ENCODE measurements around the gene GJA3.
"Not testable (repeated sequence)": the region's sequence is repeated elsewhere in the genome, so short reads cannot be mapped to it uniquely, and the experiment has no call there.

GJA3 gene

DNA sequence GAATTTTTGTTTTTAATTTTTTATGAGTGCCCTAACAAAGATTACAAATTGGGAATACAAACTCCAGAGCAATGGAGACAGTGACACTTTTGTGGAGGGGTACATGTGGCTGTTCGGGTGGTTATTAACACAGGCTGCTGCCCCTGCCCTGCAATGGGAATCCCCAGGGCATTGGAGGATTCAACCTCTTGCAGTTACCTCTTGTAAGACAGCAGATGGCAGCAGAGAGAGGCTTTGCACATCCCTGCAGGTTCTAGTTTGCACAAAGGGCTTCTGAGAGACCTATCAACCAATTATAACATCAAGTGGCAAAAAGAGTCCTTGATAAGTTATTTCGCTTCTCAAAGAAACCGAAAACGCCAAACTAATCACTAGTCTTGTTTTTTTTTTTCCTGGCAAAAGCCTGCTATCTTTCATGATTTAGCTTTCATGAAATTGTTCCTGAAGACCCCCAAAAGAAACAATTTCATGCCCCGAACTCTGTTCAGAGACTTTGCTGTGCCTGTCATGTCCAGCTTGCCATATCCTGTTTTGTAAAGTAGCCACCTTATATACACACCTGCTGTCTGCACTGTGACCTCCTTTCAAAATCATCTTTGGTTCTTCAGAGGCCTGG lies 21.5 kb upstream of the GJA3 start:
- peak in 1 of 2 donors; percentile 46 for DNase-seq (ENCODE audit: low read depth in 2 of 2)

- no peak for DNase-seq (ENCODE audit: low read depth in 2 of 2)
These were observed 20.3 kb upstream of the GJA3 start for GRCh38 chr13:20181188-20181587.

- no peak for DNase-seq (ENCODE audit: low read depth in 2 of 2)
These were observed 17.3 kb upstream of the GJA3 start for GRCh38 chr13:20178156-20178555.

GRCh38 chr13:20177049-20177831 lies 16.4 kb upstream of the GJA3 start:
- DNase-seq (ENCODE audit: low read depth in 2 of 2), result no peak

DNA sequence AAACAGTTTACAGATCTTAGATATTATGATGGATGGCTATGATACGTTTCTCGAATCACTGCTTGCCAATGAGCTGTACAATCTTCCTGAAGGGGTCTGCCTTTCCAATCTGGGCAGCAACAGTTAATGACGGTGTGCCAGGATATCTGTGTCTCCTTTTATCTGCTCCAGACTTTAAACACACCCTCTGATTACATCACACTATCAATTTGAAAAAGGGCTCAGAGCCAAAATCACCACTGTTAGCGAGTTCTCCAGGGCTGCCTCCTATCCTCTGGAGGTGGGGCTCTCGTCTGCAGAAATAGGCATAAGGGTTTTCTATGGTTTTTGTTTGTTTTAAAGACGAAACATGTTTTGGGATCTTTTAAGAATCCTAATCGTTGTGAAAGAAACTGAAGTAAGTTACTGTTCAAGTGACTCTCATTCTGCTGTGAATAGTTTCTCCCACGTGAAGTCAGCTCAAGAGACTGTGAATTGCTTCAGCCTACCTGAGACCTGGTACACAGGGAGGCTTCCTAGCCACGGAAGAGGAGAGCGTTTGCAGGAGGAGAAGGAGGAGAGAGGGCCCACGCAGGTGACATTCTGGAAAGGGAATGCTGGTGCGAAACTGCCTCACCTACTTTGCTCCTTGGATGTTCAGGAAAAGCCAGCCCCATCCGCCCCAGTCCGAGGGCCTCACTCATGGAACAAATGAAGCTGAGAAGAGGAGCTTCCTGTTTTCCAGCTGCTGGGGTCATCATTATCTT lies 15.2 kb upstream of the GJA3 start:
- DNase-seq (ENCODE audit: low read depth in 2 of 2), result no peak

GRCh38 chr13:20175406-20175794 lies 14.5 kb upstream of the GJA3 start:
- DNase-seq (ENCODE audit: low read depth in 2 of 2), result no peak

DNA sequence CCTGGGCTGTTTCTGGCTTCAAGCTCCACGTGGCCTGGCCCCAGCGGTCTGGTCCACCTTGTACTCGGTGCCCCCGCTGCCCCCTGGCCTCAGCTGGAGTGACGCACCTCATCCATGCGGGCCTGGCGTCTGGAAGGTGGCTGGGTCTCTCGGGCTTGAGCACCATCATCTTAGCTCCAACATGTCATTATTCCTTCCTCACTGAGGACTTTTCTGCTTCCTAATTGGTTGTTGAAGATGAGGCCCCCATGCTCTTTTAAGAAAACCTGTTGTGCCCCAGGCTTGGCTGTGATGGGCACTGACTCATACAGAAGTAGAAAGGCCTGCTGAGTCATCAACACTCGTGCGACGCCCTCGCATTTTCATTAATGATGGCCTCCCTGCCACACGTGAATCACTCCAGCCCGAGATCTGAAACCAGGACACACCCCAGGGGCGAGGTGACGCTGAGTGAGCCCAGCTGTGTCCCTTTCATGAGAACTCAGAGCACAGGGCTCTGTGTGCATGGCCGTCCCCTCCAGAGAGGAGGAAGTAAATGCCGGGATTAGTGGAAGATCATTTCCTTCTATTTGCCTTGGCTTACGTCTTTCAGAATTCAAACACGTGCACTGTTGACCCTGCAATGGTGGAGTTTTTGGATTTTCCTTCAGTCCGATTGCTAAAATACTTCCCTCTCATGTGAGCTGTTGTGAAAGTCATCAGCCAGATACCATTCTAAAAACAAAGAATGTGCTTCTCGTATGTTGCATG lies 14.0 kb upstream of the GJA3 start:
- peak; percentile 58 to 61 for DNase-seq (ENCODE audit: low read depth in 2 of 2)

DNA sequence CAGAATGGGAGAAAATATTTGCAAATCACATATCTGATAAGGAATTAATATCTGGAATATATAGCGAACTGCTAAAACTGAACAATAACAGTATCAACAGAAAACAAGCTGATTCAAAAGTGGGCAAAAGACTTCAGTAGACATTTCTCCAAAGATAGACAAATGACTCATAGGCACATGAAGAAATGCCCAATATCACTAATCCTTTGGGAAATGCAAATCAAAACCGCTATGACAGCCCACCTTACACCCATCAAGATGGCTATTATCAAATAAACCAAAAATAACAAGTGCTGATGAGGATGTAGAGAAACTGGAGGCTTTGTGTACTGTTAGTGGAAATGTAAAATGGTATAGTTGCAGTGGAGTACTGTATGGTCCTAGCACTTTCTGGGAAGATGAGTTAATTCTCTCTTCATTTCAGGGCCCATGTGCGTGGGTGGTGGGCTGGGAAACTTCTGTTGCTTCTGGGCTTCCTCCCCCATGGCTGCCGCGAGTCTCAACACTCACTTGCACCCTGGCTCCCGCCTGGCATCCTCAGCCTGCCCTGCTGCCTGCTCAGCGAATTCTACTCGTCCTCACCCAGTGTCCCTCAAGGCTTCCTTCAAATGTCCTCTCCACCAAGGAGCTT lies 12.4 kb upstream of the GJA3 start:
- no peak for DNase-seq (ENCODE audit: low read depth in 2 of 2)

DNA sequence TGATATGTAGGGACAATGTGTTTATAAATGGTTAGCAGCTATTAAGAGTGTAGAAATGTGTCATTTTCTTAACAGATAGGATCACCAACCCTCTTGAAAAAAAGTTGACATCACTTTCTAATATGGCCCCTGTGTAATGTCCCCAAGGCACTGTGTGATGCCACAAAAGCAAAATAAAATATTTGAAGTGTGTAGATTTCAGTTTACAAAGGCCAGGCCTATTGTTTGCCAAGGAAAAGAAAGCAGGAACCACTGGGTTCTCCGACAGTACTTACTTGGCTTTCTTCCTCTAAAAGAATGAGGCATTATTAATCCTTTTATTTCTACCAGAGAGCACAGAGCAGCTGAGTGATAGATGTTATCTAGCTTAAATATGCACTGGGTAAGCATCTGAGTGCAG lies 10.5 kb upstream of the GJA3 start:
- no peak for DNase-seq (ENCODE audit: low read depth in 2 of 2)

- no peak for DNase-seq (ENCODE audit: low read depth in 2 of 2)
These were observed 10.1 kb upstream of the GJA3 start for GRCh38 chr13:20170921-20171320.

GRCh38 chr13:20168396-20168795 lies 7.5 kb upstream of the GJA3 start:
- no peak for DNase-seq (ENCODE audit: low read depth in 2 of 2)

DNA sequence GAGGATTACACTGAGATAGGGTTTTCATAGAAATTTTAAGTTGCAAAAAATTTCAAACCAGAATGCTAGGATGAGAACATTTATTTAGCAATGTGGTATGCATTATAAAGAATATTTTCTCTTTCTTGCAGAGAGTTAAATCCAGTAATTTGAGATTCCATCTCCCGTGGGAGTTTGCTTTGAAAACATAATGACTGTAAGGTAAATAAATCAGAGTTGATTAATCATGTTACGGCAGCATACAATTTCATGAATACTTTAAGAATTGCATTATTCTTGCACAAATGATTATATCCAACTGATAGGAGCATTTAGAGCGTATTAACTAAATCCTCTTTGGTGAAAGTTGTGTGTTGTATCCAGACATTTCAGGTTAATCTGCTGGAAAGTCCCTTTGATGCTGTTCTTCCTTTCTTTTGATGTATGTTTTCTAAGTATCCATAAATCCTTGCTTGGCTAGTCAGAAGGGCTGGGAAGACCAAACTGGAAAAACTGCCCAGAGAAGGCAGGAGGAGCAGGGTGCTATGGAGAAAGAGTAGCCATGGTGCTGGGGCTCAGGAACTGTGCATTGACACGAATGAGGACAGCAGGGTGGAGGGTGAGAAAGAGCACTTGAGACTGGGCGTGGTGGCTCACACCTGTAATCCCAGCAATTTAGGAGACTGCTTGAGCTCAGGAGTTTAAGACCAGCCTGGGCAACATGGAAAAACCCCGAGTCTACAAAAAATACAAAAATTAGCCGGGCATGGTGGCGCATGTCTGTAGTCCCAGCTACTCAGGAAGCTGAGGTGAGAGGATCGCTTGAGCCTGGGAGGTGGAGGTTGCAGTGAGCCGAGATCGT lies 4.8 kb upstream of the GJA3 start:
- DNase-seq (ENCODE audit: low read depth in 2 of 2), result no peak

DNA sequence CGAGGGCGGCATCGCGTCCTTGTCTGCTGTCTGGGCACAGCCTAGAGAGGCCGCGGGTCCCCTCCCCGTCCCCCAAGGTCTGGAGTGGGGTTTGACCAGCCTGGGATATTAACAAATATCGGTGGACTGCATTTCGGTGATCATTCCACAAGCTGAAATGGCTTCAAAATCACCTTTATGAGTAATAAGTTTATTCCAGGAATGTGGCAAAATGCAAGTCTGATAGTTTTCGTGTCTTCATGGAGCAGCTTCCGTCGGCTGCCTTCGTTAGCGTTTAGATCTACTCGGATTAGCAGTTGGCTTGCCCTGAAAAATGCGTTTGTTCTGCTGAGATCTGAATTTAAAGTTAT lies 1.1 kb upstream of the GJA3 start:
- DNase-seq (ENCODE audit: low read depth in 2 of 2), result no peak

- DNase-seq (ENCODE audit: low read depth in 2 of 2), result peak in 1 of 2 donors; percentile 49
These were observed 561 bp upstream of the GJA3 start for GRCh38 chr13:20161275-20161950.

DNA sequence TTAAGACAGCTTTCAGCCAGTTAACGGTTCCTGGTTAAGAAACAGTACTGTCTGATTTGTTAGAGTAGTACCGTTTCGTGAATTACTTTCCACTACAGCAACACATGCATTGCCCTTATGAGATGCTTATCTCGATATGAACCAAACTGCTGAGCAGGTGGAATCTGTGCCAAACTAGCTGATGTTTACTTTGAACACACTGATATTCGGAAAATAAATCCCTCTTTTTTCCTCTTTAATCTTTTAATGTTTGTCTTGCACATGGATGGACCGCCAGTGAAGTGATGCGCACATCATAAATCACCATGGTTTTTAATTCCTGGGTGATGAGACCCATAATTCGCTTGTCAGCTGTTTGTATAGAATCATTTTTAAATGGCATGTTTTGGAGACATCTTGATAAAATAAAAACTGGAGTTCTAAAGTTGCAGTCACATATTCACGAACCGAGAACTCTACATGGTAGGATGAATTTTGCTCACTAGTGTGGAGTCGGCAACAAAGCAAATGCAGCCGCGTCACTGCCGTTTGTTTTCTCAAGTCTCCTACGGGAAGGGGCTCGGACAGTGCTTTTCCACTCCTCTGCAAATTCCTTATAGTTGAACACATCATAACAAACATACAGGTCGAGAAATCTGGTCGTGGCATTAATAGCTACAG lies 1.1 kb downstream of the GJA3 start:
- DNase-seq (ENCODE audit: low read depth in 2 of 2), result no peak

- DNase-seq (ENCODE audit: low read depth in 2 of 2), result no peak
These were observed 3.6 kb downstream of the GJA3 start for GRCh38 chr13:20157151-20157796.

DNA sequence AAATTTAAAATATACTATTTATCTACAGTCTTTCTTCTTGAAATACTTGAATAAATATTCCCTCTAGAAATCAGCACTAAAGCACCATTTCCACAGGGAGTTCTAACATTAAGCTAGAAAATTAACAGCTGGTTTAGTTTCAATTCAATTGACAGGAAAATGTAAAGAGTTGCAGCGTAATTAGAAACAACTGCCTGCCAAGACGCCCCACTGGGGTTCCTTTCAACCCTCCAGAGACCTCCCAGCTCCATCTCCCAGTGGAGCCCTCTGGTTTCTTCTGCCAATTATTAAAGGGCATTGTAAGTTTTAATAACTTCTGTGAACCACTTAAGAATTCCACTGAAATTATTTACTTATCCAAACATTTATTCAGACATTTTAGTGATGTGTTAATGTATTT lies 4.2 kb downstream of the GJA3 start:
- DNase-seq (ENCODE audit: low read depth in 2 of 2), result no peak

DNA sequence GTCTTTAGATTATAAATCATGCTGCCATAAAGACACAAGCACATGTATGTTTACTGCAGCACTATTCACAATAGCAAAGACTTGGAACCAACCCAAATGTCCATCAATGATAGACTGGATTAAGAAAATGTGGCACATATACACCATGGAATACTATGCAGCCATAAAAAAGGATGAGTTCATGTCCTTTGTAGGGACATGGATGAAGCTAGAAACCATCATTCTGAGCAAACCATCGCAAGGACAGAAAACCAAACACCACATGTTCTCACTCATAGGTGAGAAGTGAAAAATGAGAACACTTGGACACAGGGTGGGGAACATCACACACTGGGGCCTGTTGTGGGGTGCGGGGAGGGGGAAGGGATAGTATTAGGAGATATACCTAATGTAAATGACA lies 7.6 kb downstream of the GJA3 start:
- not testable (repeated sequence) for DNase-seq (ENCODE audit: low read depth in 2 of 2)

GRCh38 chr13:20151612-20152011 lies 9.2 kb downstream of the GJA3 start:
- DNase-seq (ENCODE audit: low read depth in 2 of 2), result no peak
